ACC112 (cell line): ENCODE data around the gene PLA2R1.
A peak's percentile ranks its signal among the peaks of the same experiment; 100 is the strongest.

Experiments used
- H2AFZ ChIP-seq: fragments of 200-600 bp; sonication (generic); one replicate; pipeline ENCODE4 v1.6.0; 2017; ENCODE audit warnings: antibody characterized with exemption, low read length; ENCODE audit not compliant: unreplicated experiment
- H3K27ac ChIP-seq: fragments of 200-600 bp; sonication (generic); 2 replicates; pipeline ENCODE4 v1.5.1; 2014; ENCODE audit warnings: low read depth, mild to moderate bottlenecking, antibody characterized with exemption, low read length, moderate library complexity
- H3K27me3 ChIP-seq: fragments of 200-600 bp; sonication (generic); 2 replicates; pipeline ENCODE4 v1.6.1; 2014; ENCODE audit warnings: mild to moderate bottlenecking, antibody characterized with exemption, low read length, moderate library complexity, mixed read lengths; ENCODE audit not compliant: insufficient read depth
- H3K36me3 ChIP-seq: fragments of 200-600 bp; sonication (generic); 2 replicates; pipeline ENCODE4 v1.6.1; 2016; ENCODE audit warnings: mild to moderate bottlenecking, antibody characterized with exemption, low read length, moderate library complexity, mixed read lengths; ENCODE audit not compliant: insufficient read depth
- H3K4me1 ChIP-seq: fragments of 200-600 bp; sonication (generic); one replicate; pipeline ENCODE4 v1.6.1; 2016; ENCODE audit warnings: low read length, mixed read lengths; ENCODE audit not compliant: insufficient read depth, unreplicated experiment, control insufficient read depth
- H3K4me3 ChIP-seq: fragments of 200-600 bp; sonication (generic); 2 replicates; pipeline ENCODE4 v1.5.1; 2014; ENCODE audit warnings: mild to moderate bottlenecking, low read depth, low read length
- H3K79me2 ChIP-seq: fragments of 200-600 bp; sonication (generic); one replicate; pipeline ENCODE4 v1.6.0; 2016; ENCODE audit warnings: low read length; ENCODE audit not compliant: control insufficient read depth, unreplicated experiment, insufficient read depth

Gene PLA2R1

DNA sequence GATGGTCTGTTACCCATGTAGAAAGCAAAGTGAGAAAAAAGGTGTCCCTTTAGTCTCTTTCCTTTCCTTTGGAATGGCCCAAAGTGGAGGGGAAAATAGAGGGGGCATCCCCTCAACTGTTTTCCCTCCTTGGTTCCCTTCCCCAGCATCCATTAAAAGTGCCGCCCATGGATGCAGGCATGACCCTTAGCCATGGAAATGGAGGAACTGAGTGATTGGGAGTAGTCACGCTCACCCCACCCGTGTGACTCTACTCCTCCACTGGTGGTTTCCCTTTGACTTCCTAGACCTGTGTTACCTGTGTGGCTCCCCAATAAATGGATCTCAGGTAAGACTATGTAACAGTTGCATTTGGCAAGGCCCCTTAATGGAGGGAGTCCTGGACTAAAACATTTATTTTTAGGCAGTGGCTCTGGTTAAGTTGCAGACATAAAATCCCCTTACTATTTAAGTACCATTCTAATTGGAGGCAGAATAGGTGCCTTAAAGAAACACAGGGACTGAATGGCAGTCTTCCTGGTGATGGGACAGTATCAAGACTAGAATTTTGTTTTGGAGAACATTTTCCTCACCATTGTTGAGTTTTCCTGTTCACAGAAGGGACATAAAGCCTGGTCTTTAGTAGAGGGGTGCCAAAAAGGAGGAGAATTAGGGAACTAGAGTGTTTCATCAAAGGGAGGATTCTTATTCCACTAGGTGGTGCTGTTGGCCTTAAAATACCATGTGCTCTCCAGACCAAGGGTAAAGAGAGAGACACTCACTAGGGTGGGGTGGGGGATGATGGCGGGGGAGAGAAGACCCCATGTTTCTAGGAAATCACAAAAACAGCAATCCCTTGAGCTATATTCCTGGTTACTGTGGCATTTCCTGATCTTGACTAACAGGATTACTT, 25.7 kb upstream of the PLA2R1 start:
- Histone ChIP-seq H2AFZ (no peak overlapping the region), H3K27ac (no peak overlapping the region), H3K36me3 (no peaks in the 10 kb centered on the region), H3K4me1 (peaks cover 11% of the 10 kb centered on the region), H3K4me3 (no peak overlapping the region), H3K27me3 (no peaks in the 10 kb centered on the region), H3K79me2 (no peaks in the 10 kb centered on the region)

DNA sequence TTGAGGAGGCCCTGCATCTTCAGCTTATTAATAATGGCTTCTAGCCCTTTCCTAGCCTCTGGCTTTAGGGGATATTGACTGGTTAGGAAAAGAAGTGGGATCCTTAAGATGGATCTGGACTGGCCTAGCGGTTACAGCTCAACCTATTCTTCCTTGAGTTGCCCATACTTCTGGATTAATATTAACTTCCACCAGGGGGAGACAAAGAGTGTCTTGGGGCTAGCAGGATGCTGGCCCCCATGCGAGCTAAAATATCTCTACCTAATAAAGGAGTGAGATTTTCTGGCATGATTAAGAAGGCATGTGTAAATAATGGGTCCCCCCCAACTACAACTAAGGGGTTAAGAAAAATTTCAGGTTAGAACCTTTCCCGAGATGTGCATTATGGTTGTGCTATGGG, 23.2 kb upstream of the PLA2R1 start:
- Histone ChIP-seq H2AFZ (no peak overlapping the region), H3K27ac (no peak overlapping the region), H3K27me3 (no peaks in the 10 kb centered on the region), H3K4me1 (no peaks in the 10 kb centered on the region), H3K36me3 (no peaks in the 10 kb centered on the region), H3K79me2 (no peaks in the 10 kb centered on the region), H3K4me3 (no peak overlapping the region)

DNA sequence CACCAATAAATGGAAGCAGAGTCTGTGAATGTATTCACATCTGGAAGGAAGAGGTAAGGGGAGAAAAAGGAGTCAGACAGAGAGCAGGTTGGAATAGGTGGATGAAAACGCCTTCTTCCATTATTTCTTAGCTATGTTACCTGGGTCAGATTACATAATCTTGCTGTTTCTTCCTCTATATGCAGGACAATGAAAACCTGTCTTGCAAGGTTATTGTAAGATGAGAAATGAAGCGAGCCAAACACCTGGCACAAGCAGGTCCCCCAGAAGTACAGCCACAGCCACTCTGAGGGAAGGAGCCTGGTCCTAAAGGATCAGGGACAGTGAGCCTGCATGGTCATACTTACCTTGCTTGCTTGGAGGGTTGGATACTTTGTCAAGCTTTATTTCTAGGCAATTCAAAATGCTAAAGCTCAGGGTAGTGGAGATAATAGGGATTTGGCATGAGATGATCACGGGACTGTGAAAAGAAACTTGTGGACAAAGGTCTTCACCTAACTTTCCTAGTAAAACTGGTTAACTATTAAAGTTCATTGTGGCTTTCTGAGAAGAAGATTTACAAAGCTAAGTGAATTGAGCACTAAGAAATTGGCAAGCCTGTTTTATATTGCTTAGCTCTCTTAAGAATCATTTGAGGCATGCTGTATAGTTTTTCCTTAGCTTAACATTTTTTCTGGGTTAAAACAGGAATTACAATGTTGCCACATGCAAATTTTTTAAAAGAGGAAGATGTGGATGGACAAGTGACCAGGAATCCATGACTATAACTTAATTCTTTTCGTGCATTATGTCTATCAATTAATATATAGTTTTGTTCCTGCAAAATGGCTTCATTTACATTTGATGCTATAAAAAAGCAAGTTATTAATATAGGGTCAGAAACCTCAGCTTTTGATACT, 15.7 kb upstream of the PLA2R1 start:
- no peaks in the 10 kb centered on the region for H3K36me3 ChIP-seq
- H3K27ac ChIP-seq = no peak overlapping the region
- H3K4me3 ChIP-seq = no peak overlapping the region
- H3K79me2 ChIP-seq = no peaks in the 10 kb centered on the region
- no peaks in the 10 kb centered on the region for H3K27me3 ChIP-seq
- H3K4me1 ChIP-seq = peaks cover 24% of the 10 kb centered on the region
- no peak overlapping the region for H2AFZ ChIP-seq

DNA sequence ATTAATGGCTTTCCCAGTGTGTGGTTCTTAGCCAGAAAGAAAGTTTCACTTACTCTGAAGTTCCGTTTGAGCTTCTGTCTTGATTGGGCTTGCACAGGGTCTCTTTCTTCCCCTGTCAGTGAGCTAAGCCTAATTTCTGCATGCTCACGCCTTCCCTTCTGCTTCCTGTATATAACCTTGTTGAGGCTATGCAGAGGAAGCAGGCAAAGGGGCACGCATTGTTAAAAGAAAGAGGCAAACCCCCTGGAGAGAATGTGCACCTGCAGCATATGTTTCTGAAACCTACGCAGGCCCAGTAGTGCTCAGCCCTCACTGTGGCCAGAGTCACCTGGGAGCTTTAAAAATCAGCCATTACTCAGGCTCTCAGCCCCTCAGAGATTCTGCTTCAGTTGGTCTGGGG, 14.5 kb upstream of the PLA2R1 start:
- Histone ChIP-seq H2AFZ (no peak overlapping the region), H3K27ac (no peak overlapping the region), H3K4me3 (no peak overlapping the region)

DNA sequence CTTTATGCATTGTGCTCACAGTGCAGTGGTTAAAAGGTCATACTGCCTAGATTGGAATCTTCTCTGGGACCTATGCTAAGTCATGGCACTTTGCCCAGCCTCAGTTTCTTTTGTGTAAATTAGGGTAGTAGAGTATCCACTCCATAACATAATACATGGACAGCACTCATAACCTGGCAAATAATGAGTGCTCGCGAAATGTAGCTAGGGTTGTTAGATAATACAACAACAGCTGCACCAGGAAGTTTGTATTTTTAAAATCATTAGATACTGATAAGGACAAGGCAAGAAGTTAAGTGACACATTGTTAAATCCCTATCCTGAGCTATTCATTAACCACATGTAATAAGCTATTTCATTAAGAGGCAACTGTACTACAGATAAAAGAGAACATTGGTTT, 13.8 kb upstream of the PLA2R1 start:
- Histone ChIP-seq H3K27me3 (no peaks in the 10 kb centered on the region), H3K27ac (no peak overlapping the region), H3K4me3 (no peak overlapping the region)

More for the DNA sequence above, 14.5 kb upstream of the PLA2R1 start:
- Histone ChIP-seq H3K79me2 (no peaks in the 10 kb centered on the region), H3K36me3 (no peaks in the 10 kb centered on the region), H3K4me1 (peaks cover 24% of the 10 kb centered on the region), H3K27me3 (no peaks in the 10 kb centered on the region)

DNA sequence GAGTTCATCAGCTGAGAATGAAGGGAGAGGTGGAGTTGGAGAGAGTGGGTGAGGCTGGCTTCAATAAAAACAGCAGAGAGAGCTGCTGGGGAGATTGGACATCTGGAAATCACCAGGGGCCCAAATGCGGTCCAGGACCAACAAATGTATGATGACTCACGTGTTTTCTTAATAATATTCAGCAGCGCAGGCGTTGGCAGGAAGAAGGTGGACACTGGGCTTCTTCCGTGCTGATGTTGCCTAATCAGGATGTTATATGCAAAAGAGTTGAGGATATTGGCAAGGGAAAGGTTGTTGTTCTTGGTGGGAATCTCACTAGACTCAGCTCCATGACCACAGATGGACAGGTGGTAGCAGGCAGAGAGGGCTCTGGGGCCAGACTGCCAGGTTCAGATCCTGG, 12.8 kb upstream of the PLA2R1 start:
- peak overlapping the region; percentile 25; the same call in 1 of the 2 replicates for H3K4me3 ChIP-seq
- H3K79me2 ChIP-seq = no peaks in the 10 kb centered on the region
- peaks cover 24% of the 10 kb centered on the region for H3K4me1 ChIP-seq
- no peaks in the 10 kb centered on the region for H3K27me3 ChIP-seq
- peak overlapping the region; percentile 60 for H3K27ac ChIP-seq
- no peak overlapping the region for H2AFZ ChIP-seq
- no peaks in the 10 kb centered on the region for H3K36me3 ChIP-seq

More for the DNA sequence above, 13.8 kb upstream of the PLA2R1 start:
- H3K79me2 ChIP-seq = no peaks in the 10 kb centered on the region
- H2AFZ ChIP-seq = no peak overlapping the region
- H3K4me1 ChIP-seq = peaks cover 24% of the 10 kb centered on the region
- no peaks in the 10 kb centered on the region for H3K36me3 ChIP-seq

DNA sequence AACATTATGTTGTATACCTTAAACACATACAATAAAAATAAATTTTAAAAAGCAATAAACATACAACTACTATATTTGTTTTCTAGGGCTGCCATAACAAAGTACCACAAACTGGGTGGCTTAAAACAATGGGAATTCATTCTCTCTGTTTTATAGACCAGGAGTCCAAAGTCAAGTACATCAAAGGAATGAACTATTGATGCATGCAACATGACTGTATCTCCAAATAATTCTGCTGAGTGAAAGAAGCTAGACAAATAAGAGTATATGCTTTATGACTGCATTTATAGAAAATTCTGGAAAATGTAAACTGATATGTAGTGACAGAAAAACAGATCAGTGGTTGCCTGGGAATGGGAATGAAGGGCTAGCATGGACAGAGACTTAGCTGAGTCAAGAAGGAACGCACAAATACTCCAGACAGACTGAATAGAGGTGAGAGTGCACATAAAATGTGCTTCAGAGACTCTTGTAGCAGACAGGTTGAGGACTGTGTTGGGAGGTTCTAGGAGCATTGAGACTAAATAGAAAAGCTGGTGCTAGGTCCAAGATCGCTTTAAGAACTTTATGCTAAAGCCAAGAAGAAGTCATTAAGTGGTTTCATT, 11.0 kb upstream of the PLA2R1 start:
- Histone ChIP-seq H3K4me1 (peaks cover 24% of the 10 kb centered on the region), H3K79me2 (no peaks in the 10 kb centered on the region), H3K27ac (no peak overlapping the region), H3K36me3 (peaks cover 4% of the 10 kb centered on the region; the same call in 1 of the 2 replicates), H3K27me3 (no peaks in the 10 kb centered on the region), H3K4me3 (no peak overlapping the region), H2AFZ (no peak overlapping the region)

DNA sequence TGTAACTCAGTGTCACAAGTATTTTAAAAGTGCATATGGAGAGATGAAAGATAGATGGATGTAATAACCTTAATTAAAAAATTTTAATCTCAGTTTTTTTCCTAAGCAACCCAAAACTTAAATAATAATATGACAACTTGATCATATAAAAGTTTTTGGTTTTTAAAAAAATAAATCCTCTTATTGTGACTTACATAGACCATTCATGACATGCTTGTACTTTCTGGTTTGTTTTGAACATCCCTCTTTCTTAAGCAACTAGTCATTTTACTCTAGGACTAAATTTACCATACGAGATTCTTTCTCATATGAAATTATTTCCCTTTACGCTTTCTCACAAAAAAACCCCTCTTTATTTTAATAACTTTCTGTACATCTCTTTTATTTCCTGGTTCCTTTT, 6.5 kb upstream of the PLA2R1 start:
- H3K4me1 ChIP-seq = no peaks in the 10 kb centered on the region
- no peaks in the 10 kb centered on the region for H3K79me2 ChIP-seq
- peaks cover 4% of the 10 kb centered on the region; the same call in 1 of the 2 replicates for H3K36me3 ChIP-seq
- no peaks in the 10 kb centered on the region for H3K27me3 ChIP-seq
- H3K4me3 ChIP-seq = no peak overlapping the region
- H2AFZ ChIP-seq = no peak overlapping the region
- H3K27ac ChIP-seq = no peak overlapping the region

DNA sequence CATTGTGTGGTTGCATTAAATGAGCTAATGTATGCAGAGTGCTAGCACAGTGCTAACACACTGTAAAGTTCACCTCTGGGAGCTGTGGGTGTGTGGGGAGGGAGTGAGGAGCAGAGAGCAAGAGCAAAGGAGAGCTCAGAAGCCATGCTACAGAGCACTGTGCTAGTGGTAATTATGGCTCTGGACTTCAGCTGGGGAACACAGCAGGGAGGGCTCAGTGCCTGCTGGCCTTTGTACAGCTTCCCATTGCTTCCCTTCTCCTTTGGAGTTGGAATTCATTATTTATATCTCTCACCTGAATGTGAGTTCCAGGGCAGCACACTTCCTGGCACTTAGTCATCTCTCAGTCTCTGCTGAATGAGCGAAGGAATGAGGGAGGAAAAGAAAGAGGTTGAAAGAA, 2.5 kb upstream of the PLA2R1 start:
- H3K27me3 ChIP-seq = no peaks in the 10 kb centered on the region
- H3K4me1 ChIP-seq = peaks cover 3% of the 10 kb centered on the region
- peaks cover 5% of the 10 kb centered on the region for H3K79me2 ChIP-seq
- no peak overlapping the region for H2AFZ ChIP-seq
- H3K36me3 ChIP-seq = peaks cover 4% of the 10 kb centered on the region; the same call in 1 of the 2 replicates
- H3K27ac ChIP-seq = no peak overlapping the region
- no peak overlapping the region for H3K4me3 ChIP-seq

DNA sequence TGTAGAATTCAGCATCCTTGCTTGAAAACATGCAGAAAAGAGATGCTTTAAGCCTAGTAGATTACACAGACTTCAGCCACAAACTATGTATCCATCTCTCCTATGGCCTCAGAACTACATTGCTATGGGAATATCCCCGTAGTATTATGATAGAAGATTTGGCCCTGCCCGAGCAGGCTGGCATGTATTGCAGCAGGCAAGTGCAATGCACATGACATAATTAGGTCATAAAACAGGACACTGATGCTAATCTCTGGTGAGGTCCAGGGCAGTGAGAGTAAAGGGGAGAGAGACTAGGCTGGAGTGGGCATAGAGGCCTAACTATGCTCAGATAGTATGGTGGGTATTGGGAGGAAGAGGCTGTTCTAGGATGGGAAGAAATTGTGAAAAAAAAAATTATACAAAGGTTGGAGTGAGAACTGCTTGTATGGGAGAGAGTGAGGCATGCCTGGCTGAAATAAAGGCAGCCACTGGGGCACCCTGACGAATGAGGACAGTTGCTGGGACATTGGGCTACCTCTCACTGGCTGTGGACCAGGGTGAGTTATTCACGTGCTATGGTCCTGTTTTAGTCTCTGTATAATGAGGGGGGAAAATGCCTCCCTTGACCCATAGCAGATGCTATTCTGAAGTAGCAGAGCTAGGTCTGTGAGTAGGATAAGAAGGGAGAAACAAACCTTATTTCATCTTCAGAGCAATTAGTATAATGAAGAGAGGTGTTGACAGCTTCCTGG, 1.6 kb upstream of the PLA2R1 start:
- Histone ChIP-seq H3K36me3 (no peaks in the 10 kb centered on the region; the same call in 1 of the 2 replicates), H3K4me3 (no peak overlapping the region), H3K4me1 (peaks cover 3% of the 10 kb centered on the region), H3K27ac (no peak overlapping the region), H3K79me2 (peaks cover 8% of the 10 kb centered on the region), H3K27me3 (no peaks in the 10 kb centered on the region), H2AFZ (no peak overlapping the region)
